NCI-H1436 treated with DMSO at 0.1 percent for 48 hours (cell line): ENCODE data around the gene C11orf68.

Experiments
- DNase-seq: peaks from one replicate; lab custom pipeline; 2025; lab: John Stamatoyannopoulos, UW

C11orf68 gene

GRCh38 chr11:65872586-65873317, 46.1 kb downstream of the C11orf68 start, which contains the start of gene EFEMP2:
Gene EFEMP2, minus strand, starts transcription at chr11:65872800. Its CDS starts 446 bp downstream, at chr11:65872354.
- DNase-seq = no peak

GRCh38 chr11:65871811-65872548, 46.9 kb downstream of the C11orf68 start:
- no peak for DNase-seq

GRCh38 chr11:65870706-65871681, 47.9 kb downstream of the C11orf68 start:
- no peak for DNase-seq

- DNase-seq = no peak
These were observed 48.6 kb downstream of the C11orf68 start for GRCh38 chr11:65870307-65870658.

- no peak for DNase-seq
These were observed 49.1 kb downstream of the C11orf68 start for GRCh38 chr11:65869643-65870306.

GRCh38 chr11:65868907-65869306, 50.0 kb downstream of the C11orf68 start:
- no peak for DNase-seq

GRCh38 chr11:65868076-65868667, 50.7 kb downstream of the C11orf68 start:
- no peak for DNase-seq

GRCh38 chr11:65867284-65868071, 51.4 kb downstream of the C11orf68 start:
- no peak for DNase-seq
